Measurements from ENCODE around the gene TMEM272. TPM values are rescaled to one million over a fixed set of nuclear protein-coding genes. Genes with fewer than 3 reads are reported as not detected.

The TMEM272 gene
- total RNA-seq, 4 donors from 2014 or later = 0.40 to 0.57 TPM; not detected in 2

DNA sequence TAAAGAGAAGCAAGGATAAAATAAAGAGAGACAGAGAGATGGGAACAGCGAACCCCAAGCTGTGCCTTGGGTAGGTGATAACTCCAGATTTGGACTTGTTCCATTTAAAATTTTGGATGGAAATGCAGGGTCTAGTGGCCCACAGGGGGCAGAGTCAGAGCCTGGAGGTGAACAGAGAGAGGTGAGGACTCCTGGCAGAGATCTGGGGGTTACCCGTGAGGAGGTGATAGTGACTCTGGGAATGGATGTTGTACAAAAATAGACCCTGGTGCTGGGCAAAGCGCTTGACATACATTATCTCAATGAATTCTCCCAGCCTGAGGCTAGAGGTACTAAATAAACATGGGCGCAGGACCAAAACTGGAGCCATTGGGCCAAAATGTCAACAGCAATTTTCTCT, 26.7 kb downstream of the TMEM272 start:
- TF ChIP-seq, protein P1, sequence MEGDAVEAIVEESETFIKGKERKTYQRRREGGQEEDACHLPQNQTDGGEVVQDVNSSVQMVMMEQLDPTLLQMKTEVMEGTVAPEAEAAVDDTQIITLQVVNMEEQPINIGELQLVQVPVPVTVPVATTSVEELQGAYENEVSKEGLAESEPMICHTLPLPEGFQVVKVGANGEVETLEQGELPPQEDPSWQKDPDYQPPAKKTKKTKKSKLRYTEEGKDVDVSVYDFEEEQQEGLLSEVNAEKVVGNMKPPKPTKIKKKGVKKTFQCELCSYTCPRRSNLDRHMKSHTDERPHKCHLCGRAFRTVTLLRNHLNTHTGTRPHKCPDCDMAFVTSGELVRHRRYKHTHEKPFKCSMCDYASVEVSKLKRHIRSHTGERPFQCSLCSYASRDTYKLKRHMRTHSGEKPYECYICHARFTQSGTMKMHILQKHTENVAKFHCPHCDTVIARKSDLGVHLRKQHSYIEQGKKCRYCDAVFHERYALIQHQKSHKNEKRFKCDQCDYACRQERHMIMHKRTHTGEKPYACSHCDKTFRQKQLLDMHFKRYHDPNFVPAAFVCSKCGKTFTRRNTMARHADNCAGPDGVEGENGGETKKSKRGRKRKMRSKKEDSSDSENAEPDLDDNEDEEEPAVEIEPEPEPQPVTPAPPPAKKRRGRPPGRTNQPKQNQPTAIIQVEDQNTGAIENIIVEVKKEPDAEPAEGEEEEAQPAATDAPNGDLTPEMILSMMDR (IDR thresholded peaks at IDR 0.05) = no peak
- no peak for TF ChIP-seq POLR2A (IDR thresholded peaks at IDR 0.05)
- Histone ChIP-seq H3K4me1 (peaks cover 0 to 15% (median 10%) of the 10 kb centered on the region in 4 donors), H3K36me3 (no peaks in the 10 kb centered on the region), H3K27me3 (no peaks in the 10 kb centered on the region), H3K4me3 (no peak overlapping the region), H3K27ac (no peak overlapping the region), H3K9me3 (no peaks in the 10 kb centered on the region)
- no peak for DNase-seq

DNA sequence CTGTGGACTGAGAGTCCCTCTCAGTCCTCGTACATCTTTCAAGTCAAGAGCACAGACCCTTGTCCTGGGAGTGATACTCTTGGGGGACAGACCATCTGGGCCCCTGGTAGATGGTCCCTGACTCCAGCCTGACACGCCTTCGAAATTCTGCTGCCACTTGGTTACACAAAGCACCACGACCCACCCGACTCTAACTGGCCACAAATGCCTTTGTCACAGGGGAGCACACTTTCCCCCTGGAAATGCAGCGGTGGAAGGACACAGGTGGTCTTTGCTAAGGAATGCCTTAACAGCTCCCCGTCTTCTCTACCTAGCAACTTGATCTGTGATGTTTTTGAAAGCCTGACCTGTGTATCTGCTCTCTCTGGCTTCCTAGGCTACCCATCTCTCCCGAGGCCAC, 27.3 kb downstream of the TMEM272 start:
- no peak for DNase-seq
- Histone ChIP-seq H3K9me3 (no peaks in the 10 kb centered on the region), H3K4me3 (no peak overlapping the region), H3K36me3 (no peaks in the 10 kb centered on the region), H3K27me3 (no peaks in the 10 kb centered on the region), H3K4me1 (peaks cover 0 to 14% (median 7%) of the 10 kb centered on the region in 4 donors), H3K27ac (no peak overlapping the region)
- TF ChIP-seq, protein P1 (IDR thresholded peaks at IDR 0.05) = no peak
- TF ChIP-seq POLR2A (IDR thresholded peaks at IDR 0.05) = no peak

DNA sequence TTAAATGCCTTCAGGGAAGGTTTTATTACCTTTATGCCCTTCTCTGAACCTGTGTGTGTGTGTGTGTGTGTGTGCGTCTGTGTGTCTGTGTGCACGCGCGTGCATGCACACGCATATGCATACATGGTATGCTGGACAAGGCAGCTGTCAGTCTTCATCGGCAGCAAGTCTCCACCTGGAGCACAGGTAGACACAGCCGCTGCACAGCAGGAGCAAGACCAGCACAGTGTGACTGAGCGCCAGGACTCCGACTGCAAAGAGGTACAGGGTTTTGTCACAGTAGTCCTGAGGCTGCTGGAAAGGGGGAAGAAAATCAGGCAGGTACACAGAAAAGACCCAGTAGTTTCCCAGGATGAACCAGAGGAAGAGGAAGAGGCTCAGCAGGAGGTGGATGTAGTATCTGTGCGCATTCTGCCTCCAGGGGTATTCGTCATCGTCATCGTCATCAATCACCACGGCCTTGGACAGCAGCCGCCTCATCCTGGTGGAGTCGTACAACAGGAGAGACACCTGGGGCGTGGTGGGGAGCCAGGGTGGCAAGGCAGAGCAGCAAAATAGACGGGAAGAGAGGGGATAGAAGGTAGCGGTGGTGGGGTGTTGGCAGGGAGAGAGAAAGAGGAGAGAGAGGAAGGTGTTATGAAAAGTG, 28.2 kb downstream of the TMEM272 start:
- no peaks in the 10 kb centered on the region for H3K27me3 ChIP-seq
- TF ChIP-seq, protein P1 (IDR thresholded peaks at IDR 0.05) = no peak
- no peak for TF ChIP-seq POLR2A (IDR thresholded peaks at IDR 0.05)
- no peak overlapping the region for H3K4me3 ChIP-seq
- H3K36me3 ChIP-seq = no peaks in the 10 kb centered on the region
- no peaks in the 10 kb centered on the region for H3K9me3 ChIP-seq
- DNase-seq = no peak
- H3K4me1 ChIP-seq = peaks cover 0 to 14% (median under 1%) of the 10 kb centered on the region in 4 donors
- H3K27ac ChIP-seq = no peak overlapping the region

- TF ChIP-seq POLR2A (IDR thresholded peaks at IDR 0.05) = no peak
- TF ChIP-seq, protein P1 (IDR thresholded peaks at IDR 0.05) = no peak
- Histone ChIP-seq H3K9me3 (no peaks in the 10 kb centered on the region), H3K4me3 (no peak overlapping the region), H3K4me1 (peaks cover 0 to 14% (median 0%) of the 10 kb centered on the region in 4 donors), H3K27me3 (no peaks in the 10 kb centered on the region), H3K27ac (no peak overlapping the region), H3K36me3 (no peaks in the 10 kb centered on the region)
- no peak for DNase-seq
Measured at GRCh38 chr13:51815848-51816247, 29.1 kb downstream of the TMEM272 start.

DNA sequence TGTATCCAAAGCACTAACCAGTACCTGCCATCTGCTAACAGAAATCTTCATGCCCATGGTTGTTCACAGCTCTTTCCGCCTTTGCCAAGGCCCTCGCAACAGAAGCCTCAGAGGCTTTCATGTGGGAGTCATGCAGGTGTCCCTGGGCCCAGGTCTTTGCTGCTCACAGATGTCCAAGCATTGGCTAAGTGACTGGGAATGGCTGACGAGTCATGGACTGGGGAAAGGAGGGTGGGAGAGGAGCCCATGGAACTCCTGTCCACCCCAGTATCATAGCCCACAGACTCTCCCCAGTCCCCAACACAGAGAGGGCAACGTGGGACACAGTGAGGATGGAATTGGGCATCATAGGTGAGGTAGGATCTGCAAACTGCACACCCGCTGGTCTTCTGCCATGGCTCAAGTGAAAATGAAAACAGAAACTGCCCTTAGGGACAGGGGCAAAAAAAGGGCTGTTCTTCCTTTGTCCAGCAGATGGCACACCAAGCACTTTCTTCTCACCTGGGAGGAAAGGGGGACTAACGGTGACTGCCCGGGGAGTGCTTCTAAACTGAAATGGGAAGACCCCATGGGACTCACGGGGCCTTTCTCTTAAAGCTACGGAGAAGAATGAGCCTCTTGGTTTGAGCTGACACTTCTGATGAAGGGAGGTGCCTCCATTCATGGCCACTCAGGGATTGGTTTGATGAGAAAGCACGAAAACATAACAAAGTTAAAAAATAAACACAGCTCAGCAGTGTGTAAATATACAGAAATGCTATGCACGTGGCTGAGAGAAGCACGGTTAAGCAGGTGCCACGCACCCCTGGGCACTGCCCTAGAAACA, 29.9 kb downstream of the TMEM272 start:
- Histone ChIP-seq H3K4me1 (peaks cover 0 to 14% (median 0%) of the 10 kb centered on the region in 4 donors), H3K36me3 (no peaks in the 10 kb centered on the region), H3K27me3 (no peaks in the 10 kb centered on the region), H3K4me3 (peak overlapping the region in 2 of 4 donors; percentile 34 to 43), H3K9me3 (no peaks in the 10 kb centered on the region), H3K27ac (no peak overlapping the region)
- peak; percentile 65 to 91 (median 71) for DNase-seq
- TF ChIP-seq, protein P1 (IDR thresholded peaks at IDR 0.05) = peak; percentile 70 to 84 (median 82)
- peak in 1 of 2 donors; percentile 15 for TF ChIP-seq POLR2A (IDR thresholded peaks at IDR 0.05)

All from Peyer's patch (tissue), 4 donors.